IMR-90 (cell line): ENCODE data around the gene GOLGA1. TPM values are rescaled to one million over a fixed set of nuclear protein-coding genes. Genes with fewer than 3 reads are reported as not detected.

Experiments used
- ATAC-seq: fragments of 200-7000 bp; cut with Tn5 transposase; 2 replicates; pipeline ENCODE4 v1.9.1; 2020; ENCODE audit warnings: low read depth, mild to moderate bottlenecking, moderate library complexity
- BruUV-seq: library from RNA; stranded (reverse); fragments of 400-500 nt; replicated peaks from 2 replicates; lab custom pipeline; 2021; lab: Mats Ljungman, UMichigan
- CTCF ChIA-PET: fragments of 300-600 bp; formaldehyde crosslinking; extraction: SDS; loops from one replicate; lab custom pipeline; 2021; ENCODE audit warnings: antibody characterized with exemption; lab: Yijun Ruan, JAX
- POLR2A ChIA-PET: fragments of 300-600 bp; sonication (Branson Sonifier 250); formaldehyde crosslinking; loops from one replicate; lab custom pipeline; 2022; ENCODE audit warnings: antibody characterized with exemption; ENCODE audit not compliant: unreplicated experiment; lab: Charles Lee
- DNase-seq: peaks from one replicate; pipeline ENCODE4 v3.0.0; 2013
- H2AFZ ChIP-seq: replicated peaks from 2 replicates; pipeline ENCODE3; 2013; ENCODE audit warnings: low read length, mild to moderate bottlenecking; ENCODE audit not compliant: poor library complexity
- H2AK5ac ChIP-seq: 2 replicates; pipeline ENCODE4 v1.6.1; 2013; ENCODE audit warnings: low read depth, low read length, inconsistent platforms
- H2AK9ac ChIP-seq: replicated peaks from 2 replicates; pipeline ENCODE3; 2013; ENCODE audit warnings: mild to moderate bottlenecking, low read depth, low read length, moderate library complexity; ENCODE audit not compliant: poor library complexity
- H2BK120ac ChIP-seq: 2 replicates; pipeline ENCODE4 v1.6.1; 2013; ENCODE audit warnings: low read depth, low read length, inconsistent platforms
- H2BK15ac ChIP-seq: 3 replicates; pipeline ENCODE4 v1.6.1; 2013; ENCODE audit warnings: low read depth, low read length, inconsistent platforms
- H2BK20ac ChIP-seq: 2 replicates; pipeline ENCODE4 v1.6.1; 2013; ENCODE audit warnings: low read depth, mild to moderate bottlenecking, inconsistent platforms, low read length, moderate library complexity
- H2BK5ac ChIP-seq: 2 replicates; pipeline ENCODE4 v1.6.1; 2013; ENCODE audit warnings: mild to moderate bottlenecking, low read depth, low read length, inconsistent platforms; ENCODE audit not compliant: poor library complexity, severe bottlenecking
- H3K14ac ChIP-seq: replicated peaks from 2 replicates; pipeline ENCODE4 v1.6.1; 2013; ENCODE audit warnings: low read depth, low read length, inconsistent platforms
- H3K18ac ChIP-seq: 2 replicates; pipeline ENCODE4 v1.6.1; 2013; ENCODE audit warnings: low read depth, low read length, control low read depth
- H3K23ac ChIP-seq: 2 replicates; pipeline ENCODE4 v1.6.1; 2013; ENCODE audit warnings: low read depth, low read length, inconsistent platforms
- H3K27ac ChIP-seq: 2 replicates; pipeline ENCODE4 v1.5.1; 2013; ENCODE audit warnings: mild to moderate bottlenecking, control low read depth, low read length; ENCODE audit not compliant: insufficient read depth
- H3K27me3 ChIP-seq: 2 replicates; pipeline ENCODE4 v1.6.1; 2013; ENCODE audit warnings: low read length; ENCODE audit not compliant: control insufficient read depth, insufficient read depth
- H3K36me3 ChIP-seq: 2 replicates; pipeline ENCODE4 v1.6.1; 2013; ENCODE audit warnings: low read length, mixed read lengths; ENCODE audit not compliant: control insufficient read depth, insufficient read depth
- H3K4ac ChIP-seq: 2 replicates; pipeline ENCODE4 v1.6.1; 2013; ENCODE audit warnings: low read depth, low read length, inconsistent platforms
- H3K4me1 ChIP-seq: 2 replicates; pipeline ENCODE4 v1.6.1; 2013; ENCODE audit warnings: low read length, mixed read lengths; ENCODE audit not compliant: control insufficient read depth, insufficient read depth
- H3K4me2 ChIP-seq: 2 replicates; pipeline ENCODE4 v1.6.1; 2013; ENCODE audit warnings: low read depth, mild to moderate bottlenecking, control low read depth, low read length, moderate library complexity
- H3K4me3 ChIP-seq: 2 replicates; pipeline ENCODE4 v1.5.1; 2013; ENCODE audit warnings: low read depth, mild to moderate bottlenecking, control low read depth, low read length, moderate library complexity; ENCODE audit not compliant: insufficient read depth
- H3K56ac ChIP-seq: 2 replicates; pipeline ENCODE4 v1.6.1; 2013; ENCODE audit warnings: low read length, inconsistent platforms; ENCODE audit not compliant: insufficient read depth; ENCODE audit errors: extremely low read depth
- H3K79me1 ChIP-seq, 2 experiments: 2 replicates each; pipeline ENCODE4 v1.6.1; 2013; ENCODE audit warnings: low read length in 2 of 2, inconsistent platforms in 1 of 2, low read depth in 1 of 2
- H3K9ac ChIP-seq: 2 replicates; pipeline ENCODE4 v1.6.1; 2013; ENCODE audit warnings: low read depth, low read length, control low read depth
- H3K9me1 ChIP-seq: 2 replicates; pipeline ENCODE4 v1.6.1; 2013; ENCODE audit warnings: low read length, inconsistent platforms; ENCODE audit not compliant: insufficient read depth
- H3K9me3 ChIP-seq: 2 replicates; pipeline ENCODE4 v1.6.1; 2013; ENCODE audit warnings: low read length; ENCODE audit not compliant: control insufficient read depth, insufficient read depth
- H4K20me1 ChIP-seq: 2 replicates; pipeline ENCODE4 v1.6.1; 2013; ENCODE audit warnings: low read length, inconsistent platforms; ENCODE audit not compliant: insufficient read depth
- H4K5ac ChIP-seq: 2 replicates; pipeline ENCODE4 v1.6.1; 2013; ENCODE audit warnings: mild to moderate bottlenecking, low read depth, low read length, control low read depth
- H4K8ac ChIP-seq, 2 experiments: 2 replicates each; pipeline ENCODE4 v1.6.1; 2013; ENCODE audit warnings: low read depth in 2 of 2, low read length in 2 of 2, control low read depth in 1 of 2, inconsistent platforms in 1 of 2
- H4K91ac ChIP-seq: 2 replicates; pipeline ENCODE4 v1.6.1; 2013; ENCODE audit warnings: low read depth, low read length, inconsistent platforms; ENCODE audit not compliant: insufficient read depth
- BHLHE40 ChIP-seq: fragments of 150-350 bp; IDR thresholded peaks from 2 replicates; pipeline ENCODE4 v1.6.1; 2016; ENCODE audit warnings: mild to moderate bottlenecking, low read depth, low read length
- MAFK ChIP-seq: IDR thresholded peaks from 2 replicates; pipeline ENCODE4 v1.6.1; 2012; ENCODE audit warnings: low read depth, low read length, improper control_type of control experiment
- MXI1 ChIP-seq: IDR thresholded peaks from 2 replicates; pipeline ENCODE4 v1.6.1; 2012; ENCODE audit warnings: low read depth, mild to moderate bottlenecking, low read length, moderate library complexity, borderline replicate concordance
- RCOR1 ChIP-seq: IDR thresholded peaks from 2 replicates; pipeline ENCODE4 v1.6.1; 2012; ENCODE audit warnings: mild to moderate bottlenecking, low read length, improper control_type of control experiment; ENCODE audit not compliant: insufficient replicate concordance
- WGBS, 2 experiments: methylation state at CpG; one replicate each; pipeline versions ENCODE4 v1.1.5 to v1.1.7; 2013; ENCODE audit warnings: missing lambda C conversion rate in 2 of 2; ENCODE audit not compliant: insufficient read length in 1 of 2; ENCODE audit errors: extremely low coverage in 2 of 2; 5-methylcytosine and 5-hydroxymethylcytosine counted together
- dilution Hi-C: fragments of 300-500 bp; cut with HindIII; formaldehyde crosslinking; loops from one replicate; pipeline ENCODE4 v1.14.3; 2018; ENCODE audit warnings: low sequenced_read_pairs; ENCODE audit not compliant: unreplicated experiment
- in situ Hi-C: fragments of 300-500 bp; cut with MboI; formaldehyde crosslinking; loops from 3 replicates; pipeline ENCODE4 v1.14.3; 2019; ENCODE audit warnings: low sequenced_read_pairs, inconsistent platforms, mixed read lengths
- intact Hi-C: fragments of 100-400 bp; cut with micrococcal nuclease; formaldehyde crosslinking; loops from 2 replicates; pipeline ENCODE4 v1.10.0; 2022
- polyA plus RNA-seq, 3 experiments: library from polyadenylated mRNA; depleted of rRNA; stranded (reverse); fragments of >200 nt; gene quantifications; 2 replicates each; pipeline ENCODE4 v1.2.3, GENCODE V29; 2012; ENCODE audit warnings: low replicate concordance in 1 of 3
- total RNA-seq: library from RNA; depleted of rRNA; stranded (reverse); fragments of >200 nt; gene quantifications from 2 replicates; pipeline ENCODE4 v1.2.3, GENCODE V29; 2012

The GOLGA1 gene
- total and polyA plus RNA-seq, 2 of the 4 experiments (the other 2 are of a cell fraction): 10.6 to 12.7 TPM

DNA sequence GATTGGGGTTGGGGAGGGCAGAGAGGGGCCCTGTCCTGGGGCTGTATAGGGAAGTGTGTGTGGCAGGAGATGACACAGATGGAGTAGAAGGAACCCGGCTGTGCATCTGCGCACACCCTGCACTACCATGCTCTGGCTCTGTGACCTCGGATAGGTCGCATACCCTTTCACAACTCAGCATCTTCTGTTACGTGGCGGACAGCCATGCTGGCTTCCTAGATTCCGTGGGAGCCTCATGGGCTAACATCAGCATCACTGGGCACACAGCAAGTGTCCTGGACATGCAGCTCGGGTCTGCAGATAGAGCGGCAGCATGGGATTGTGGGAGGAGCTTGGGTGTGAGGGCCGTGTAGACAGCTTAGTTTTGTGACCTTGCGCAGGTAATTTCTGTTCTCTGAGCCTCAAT is 69.7 kb downstream of the GOLGA1 start:
- intact Hi-C loops: loop anchor here (2.0 kb wide), 1 partner anchor 272 kb away; the partner anchor contains the start of gene SCAI
- H3K79me1 ChIP-seq: peaks cover 15 to 80% of the 10 kb centered on the region in 2 experiments; a peak in 3 of 4 replicates
- H3K56ac ChIP-seq: no peak overlapping the region
- peaks cover 55% of the 10 kb centered on the region for H4K20me1 ChIP-seq
- in situ Hi-C loops: no loop called here
- ChIA-PET POLR2A (no interaction called here), CTCF (no interaction called here)
- H4K91ac ChIP-seq: no peak overlapping the region
- H3K18ac ChIP-seq: no peak overlapping the region
- H4K5ac ChIP-seq: no peak overlapping the region
- no peak overlapping the region for H2BK5ac ChIP-seq
- no TSS peak for BruUV-seq
- WGBS, 2 experiments: 78% methylated on average over 8 of the region's 11 CpGs; no CpG with 5 or more reads in 1 of the 2 experiments
- no peak overlapping the region for H3K27ac ChIP-seq
- no peaks in the 10 kb centered on the region for H3K27me3 ChIP-seq
- no peak overlapping the region for H2AFZ ChIP-seq
- H2BK20ac ChIP-seq: no peak overlapping the region
- H3K9ac ChIP-seq: no peak overlapping the region
- H3K9me1 ChIP-seq: peaks cover 16% of the 10 kb centered on the region; the same call in 1 of the 2 replicates
- no peak overlapping the region for H2BK120ac ChIP-seq
- no peaks in the 10 kb centered on the region for H3K9me3 ChIP-seq
- peak overlapping the region; percentile 98; the same call in 1 of the 2 replicates for H3K4me2 ChIP-seq
- H3K4me3 ChIP-seq: no peak overlapping the region
- no peak overlapping the region for H2AK5ac ChIP-seq
- H2AK9ac ChIP-seq: no peak overlapping the region
- no peak overlapping the region for H2BK15ac ChIP-seq
- H3K23ac ChIP-seq: peak overlapping the region; percentile 6; the same call in 1 of the 2 replicates
- H4K8ac ChIP-seq: no peak overlapping the region
- no peak overlapping the region for H3K4ac ChIP-seq
- dilution Hi-C loops: no loop called here
- H3K4me1 ChIP-seq: peaks cover 22% of the 10 kb centered on the region
- ATAC-seq (no peak), DNase-seq (no peak)
- H3K36me3 ChIP-seq: peaks cover 35% of the 10 kb centered on the region
- TF ChIP-seq MAFK (no peak), RCOR1 (no peak), MXI1 (no peak), BHLHE40 (no peak)
- H3K14ac ChIP-seq: 0 out of 2 replicates have a peak overlapping the region, but pooled peaks have one; percentile 85
